Adrenal gland (tissue), 5 donors: Measurements from ENCODE around the gene CDCA7.

Source experiments
- CTCF ChIP-seq, 6 experiments: fragments of 450-650 bp in 4 of 6; fragments of 200-600 bp in 2 of 6; sonication (generic) in 1 of 6; IDR thresholded peaks; 1 replicate in 5 of 6; 2 replicates in 1 of 6; pipeline versions ENCODE4 v1.5.1 to v1.8.0; 2016 to 2021; ENCODE audit warnings: antibody characterized with exemption in 6 of 6, mild to moderate bottlenecking in 2 of 6, moderate library complexity in 1 of 6
- POLR2A ChIP-seq, 2 donors: fragments of 450-650 bp; IDR thresholded peaks; one replicate each; pipeline ENCODE4 v1.6.1; 2017; ENCODE audit warnings: antibody characterized with exemption in 2 of 2, mild to moderate bottlenecking in 2 of 2, moderate library complexity in 1 of 2
- donor health status: DM: no; HTN: no; CAD: no.

- TF ChIP-seq POLR2A (IDR thresholded peaks at IDR 0.05) (no peak), CTCF (IDR thresholded peaks at IDR 0.05) (no peak)
Measured at GRCh38 chr2:173358616-173359015, 3.9 kb downstream of the CDCA7 start.
